Ecto neural progenitor cell (in vitro differentiated cells): Measurements from ENCODE around the gene RSF1.

Experiments used
- DNase-seq: peaks from one replicate; pipeline ENCODE4 v3.0.0-alpha.2; 2018; ENCODE audit warnings: low spot score

RSF1 gene

DNA sequence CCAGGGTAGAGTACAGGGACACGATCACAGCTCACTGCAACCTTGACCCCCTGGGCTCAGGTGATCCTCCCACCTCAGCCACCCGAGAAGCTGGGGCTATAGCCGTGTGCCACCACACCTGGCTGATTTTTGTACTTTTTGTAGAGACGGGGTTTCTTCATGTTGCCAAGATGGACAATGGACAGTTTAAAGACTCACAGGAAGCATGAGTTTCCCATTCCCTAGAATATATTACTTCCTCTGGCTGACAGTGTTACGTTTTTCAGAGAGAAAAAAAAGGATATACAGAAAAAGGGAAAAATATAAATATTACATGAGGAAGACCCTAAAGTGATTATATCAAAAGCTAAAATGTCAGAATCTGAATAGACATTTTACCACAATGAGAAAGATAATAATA, 72.3 kb downstream of the RSF1 start:
- no peak for DNase-seq

DNA sequence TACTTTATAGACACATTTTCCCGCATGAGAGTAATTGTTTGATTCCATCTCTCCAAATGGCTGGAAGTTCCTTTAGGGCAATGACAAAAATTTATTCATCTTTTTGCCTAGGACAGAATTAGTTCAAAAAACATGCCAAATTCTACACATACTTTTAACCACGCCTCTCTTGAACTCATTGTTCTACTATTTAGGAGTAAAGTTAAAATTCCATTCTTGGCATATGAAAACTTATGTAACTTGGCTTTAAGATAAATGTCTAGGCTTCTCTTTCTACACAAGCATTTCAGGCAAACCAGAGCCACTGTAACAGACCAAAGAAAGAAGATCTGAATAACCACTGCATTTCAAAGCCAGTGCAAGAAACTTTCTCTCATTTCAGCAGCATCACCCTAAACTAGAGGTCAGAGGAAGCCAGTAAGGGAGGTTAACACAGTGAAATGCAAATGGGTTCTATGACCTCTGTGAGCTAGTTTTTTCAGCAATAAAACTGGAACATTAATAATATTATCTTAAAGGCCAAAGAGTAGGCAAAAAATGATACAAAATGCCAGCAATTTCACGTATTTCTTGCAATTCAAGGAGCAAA, 73.0 kb downstream of the RSF1 start:
- DNase-seq = no peak

DNA sequence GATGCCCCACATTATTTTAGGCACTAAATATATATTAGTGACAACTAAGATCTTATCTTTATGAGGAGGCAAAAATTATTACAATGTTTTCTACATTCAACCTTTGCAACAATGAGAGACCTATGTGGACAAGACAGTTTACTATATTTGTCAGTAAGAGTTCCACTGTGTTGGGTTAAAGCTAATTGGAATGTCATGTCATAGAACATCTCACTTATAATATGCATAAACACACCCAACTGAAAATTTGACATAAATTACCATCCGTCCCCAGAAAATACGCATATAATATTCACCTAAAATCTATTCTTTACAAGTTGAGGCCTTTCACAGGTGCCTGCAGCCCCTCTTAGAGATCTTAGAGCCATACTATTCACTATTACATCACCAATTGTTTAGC, 84.0 kb downstream of the RSF1 start:
- no peak for DNase-seq

DNA sequence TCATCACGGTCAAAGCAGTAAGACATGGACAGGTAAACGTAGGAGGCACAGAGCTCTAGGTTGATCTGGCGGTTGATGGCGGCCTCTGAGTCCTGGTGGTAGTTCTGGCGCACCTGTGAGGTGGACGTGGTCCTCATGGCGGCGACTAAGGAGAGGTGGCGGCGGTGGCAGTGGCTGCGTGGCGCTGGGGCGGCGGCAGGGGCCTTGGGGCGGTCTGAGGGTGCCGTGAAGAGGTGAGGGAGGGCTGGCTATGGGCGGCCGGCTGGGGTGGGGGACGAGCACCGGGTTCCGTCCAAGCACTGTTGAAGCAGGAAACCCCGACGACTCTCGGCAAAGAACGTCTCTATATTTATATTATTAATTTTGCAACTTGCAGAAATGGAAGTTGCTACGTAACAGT, 85.6 kb downstream of the RSF1 start:
- no peak for DNase-seq

DNA sequence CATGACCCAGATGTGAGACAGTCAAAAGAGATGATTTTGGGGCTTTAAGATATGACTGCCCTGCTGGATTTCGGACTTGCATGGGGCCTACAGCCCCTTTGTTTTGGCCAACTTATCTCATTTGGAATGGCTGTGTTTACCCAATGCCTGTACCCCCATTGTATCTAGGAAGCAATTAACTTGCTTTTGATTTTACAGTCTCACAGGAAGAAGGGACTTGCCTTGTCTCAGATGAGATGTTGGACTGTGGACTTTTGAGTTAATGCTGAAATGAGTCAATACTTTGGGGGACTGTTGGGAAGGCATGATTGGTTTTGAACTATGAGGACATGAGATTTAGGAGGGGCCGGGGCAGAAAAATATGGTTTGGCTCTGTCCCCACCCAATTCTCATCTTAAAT, 88.4 kb downstream of the RSF1 start:
- no peak for DNase-seq

DNA sequence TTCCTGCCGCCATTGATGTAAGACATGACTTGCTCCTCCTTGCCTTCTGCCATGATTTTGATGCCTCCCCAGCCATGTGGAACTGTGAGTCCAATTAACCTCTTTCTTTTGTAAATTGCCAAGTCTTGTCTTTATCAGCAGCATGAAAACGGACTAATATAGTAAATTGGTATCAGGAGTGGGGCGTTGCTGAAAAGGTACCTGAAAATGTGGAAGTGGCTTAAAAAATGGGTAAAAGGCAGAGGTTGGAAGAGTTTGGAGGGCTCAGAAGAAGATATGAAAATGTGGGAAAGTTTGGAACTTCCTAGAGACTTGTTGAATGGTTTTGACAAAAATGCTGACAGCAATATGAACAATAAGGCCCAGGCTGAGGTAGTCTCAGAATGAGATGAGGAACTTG, 89.7 kb downstream of the RSF1 start:
- DNase-seq = no peak

DNA sequence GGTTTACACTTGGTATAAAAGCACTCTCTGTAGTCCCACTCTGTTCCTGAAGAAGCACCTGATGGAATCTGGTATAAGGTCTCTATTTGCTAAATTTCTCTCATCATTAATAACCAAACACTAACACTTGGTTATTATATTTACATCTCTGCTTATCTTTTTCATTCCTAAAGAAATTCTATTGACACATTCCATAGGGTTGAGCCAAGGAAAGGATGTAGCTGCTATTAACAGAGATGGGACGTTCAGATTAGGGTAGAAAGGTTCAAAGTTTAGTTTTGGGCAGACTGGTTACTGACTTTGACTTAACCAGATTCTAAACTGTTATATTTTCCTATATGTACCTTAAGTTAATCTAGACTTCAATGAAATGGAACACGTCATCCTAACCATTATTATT, 91.5 kb downstream of the RSF1 start:
- DNase-seq = no peak

DNA sequence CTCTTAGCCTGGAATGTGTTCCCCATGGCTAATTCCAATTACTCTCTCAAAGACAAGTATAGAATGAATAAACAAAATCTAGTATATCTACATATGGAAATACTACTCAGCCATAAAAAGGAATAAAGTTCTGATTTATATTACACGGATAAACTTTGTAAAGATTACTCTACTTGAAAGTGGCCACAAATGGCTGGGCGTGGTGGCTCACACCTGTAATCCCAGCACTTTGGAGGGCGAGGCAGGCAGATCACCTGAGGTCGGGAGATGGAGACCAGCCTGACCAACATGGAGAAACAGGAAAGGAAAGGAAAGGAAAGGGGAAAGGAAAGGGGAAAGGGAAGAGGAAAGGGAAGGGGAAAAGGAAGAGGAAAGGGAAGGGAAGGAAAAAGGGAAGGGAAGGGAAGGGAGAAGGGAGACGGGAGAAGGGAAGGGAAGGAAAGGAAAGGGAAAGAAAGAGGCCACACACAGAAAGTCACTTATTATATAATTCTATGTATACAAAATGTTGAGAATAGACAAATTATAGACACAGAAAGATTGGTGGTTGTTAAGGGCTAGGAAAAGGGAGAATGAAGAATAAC, 92.2 kb downstream of the RSF1 start:
- no peak for DNase-seq

DNA sequence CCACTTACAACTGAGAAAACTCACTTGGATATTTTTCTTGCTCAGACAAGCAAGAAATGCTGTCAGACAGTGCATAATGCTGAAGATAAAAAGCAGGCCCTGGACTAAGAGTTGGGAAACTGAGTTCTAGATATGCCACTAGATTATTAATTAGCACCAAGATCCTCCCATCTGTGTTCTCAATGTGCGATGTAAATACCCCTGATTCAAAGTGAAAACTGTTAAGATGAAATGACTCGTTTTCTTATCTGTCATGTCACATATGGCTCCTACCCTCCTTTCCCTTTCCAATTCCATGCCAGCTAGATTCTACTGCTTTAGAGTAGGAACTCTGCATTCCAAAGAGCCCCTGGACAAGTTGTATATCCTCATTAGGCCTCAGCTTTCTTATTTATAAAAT, 94.0 kb downstream of the RSF1 start:
- no peak for DNase-seq

DNA sequence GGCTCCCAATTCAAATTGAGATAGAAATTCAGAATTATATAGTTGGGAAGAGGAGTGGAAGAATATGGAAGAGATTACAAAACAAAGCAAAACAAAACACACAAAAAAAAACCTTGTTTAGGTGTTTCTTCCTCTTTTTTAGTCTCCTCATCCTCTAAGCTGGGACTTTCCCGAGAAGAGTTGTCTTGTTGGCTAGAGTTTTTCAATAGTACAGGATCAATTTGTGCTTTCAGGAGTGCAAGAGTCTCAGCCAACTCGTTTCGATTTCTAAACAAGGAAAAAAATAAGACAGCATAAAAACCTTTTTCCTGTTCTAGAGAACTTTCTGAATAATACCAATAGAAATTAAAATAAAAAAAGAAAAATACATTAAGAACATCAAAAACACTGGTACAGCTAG, 95.1 kb downstream of the RSF1 start:
- DNase-seq = no peak

DNA sequence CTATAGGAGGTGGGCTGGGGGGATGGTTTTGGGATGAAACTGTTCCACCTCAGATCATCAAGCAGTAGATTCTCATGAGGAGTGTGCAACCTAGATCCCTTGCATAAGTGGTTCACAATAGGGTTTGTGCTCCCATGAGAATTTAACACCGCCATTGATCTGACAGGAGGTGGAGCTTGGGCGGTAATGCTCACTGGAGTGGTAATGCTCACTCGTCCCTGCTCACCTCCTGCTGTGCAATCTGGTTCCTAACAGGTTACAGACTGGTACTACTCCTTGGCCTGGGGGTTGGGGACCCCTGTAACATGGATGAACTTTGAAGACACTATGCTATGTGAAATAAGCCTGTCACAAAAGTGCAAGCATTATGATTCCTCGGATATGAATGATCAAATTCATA, 95.9 kb downstream of the RSF1 start:
- DNase-seq = no peak

DNA sequence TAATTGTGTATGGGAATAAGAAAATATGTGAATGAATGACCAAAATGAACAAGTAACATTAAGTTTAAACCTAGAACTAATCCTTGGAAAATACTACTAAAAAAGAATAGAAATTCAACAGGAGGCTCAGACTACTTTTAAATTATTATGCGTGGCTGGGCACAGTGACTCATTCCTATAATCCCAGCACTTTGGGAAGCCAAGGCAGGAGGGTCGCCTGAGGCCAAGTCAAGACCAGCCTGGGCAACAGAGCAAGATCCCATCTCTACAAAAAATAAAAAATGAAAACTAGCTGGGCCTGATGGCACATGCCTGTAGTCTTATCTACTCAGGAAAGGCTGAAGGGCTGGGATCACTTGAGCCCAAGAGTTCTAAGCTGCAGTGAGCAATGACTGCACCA, 97.5 kb downstream of the RSF1 start:
- no peak for DNase-seq

DNA sequence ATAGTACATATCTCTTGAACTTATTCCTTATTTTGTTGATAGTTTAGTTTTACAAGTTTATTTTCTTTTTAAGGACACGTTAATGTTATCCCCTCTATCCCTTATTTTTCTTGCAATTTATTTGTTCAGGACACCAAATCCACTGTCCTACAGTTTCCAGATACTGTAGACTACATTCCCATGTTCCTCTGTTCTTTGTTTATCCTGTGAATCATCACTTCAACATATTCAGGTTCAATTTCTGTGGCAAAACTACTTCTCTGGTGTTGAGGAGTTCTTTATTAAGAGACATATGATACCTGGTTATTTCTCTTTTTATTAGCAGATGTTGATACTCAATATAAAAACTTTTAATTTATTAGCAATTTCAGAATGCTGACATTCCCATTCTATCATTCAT, 110.2 kb downstream of the RSF1 start:
- DNase-seq = no peak

DNA sequence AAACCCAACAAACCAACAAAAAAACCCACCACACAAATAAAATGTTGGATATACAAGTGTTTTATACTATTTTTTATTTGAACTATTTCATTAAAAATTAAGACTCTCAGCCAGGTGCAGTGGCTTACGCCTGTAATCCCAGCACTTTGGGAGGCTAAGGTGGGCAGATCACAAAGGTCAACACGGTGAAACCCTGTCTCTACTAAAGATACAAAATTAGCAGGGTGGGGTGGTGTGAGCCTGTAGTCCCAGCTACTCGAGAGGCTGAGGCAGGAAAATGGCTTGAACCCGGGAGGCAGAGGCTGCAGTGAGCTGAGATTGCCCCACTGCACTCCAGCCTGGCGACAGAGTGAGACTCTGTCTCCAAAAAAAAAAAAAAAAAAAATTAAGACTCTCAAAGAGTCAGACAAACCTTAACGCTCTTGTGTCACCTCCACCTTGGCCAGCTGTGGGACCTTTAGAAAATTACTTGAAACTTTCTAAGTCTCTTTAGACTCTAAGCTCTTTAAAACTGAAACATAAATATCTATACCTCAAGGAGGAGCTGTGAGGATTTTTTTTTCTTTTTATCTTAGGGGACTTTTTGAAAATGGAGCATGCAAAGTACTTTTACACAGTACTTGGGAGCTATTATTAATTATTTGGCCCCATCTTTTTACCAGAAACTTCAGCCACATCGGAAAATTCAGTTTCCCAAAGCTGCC, 114.5 kb downstream of the RSF1 start:
- no peak for DNase-seq

DNA sequence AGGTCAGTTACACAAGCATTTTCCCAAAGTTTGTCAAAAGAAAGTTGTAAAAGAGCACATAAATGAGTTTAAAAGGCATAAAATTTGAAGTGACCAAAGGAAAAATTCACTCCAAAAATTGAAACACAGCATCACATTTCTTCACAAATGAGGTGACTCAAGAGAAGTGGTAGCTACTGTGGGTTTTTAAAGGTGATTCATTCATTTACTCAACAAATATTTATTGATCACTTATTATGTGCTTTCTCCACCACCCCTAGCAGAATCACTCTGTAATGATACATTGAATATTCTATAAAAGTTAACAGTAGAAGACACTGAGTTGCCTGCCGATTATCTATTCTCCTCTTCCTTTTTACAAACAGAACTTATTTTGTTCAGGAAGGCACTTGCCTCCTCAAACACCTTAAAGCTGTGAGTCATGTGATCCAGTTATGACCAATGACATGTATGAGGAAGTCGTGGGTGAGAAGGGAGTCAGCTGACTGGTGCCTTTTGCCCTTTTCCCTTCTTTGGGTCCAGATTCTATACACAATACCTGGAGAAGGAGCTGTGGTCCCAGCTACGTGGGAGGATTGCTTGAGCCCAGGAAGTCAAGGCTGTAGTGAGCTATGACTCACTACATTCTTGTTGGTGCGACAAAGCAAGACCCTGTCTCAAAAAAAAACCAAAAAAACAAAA, 115.2 kb downstream of the RSF1 start:
- DNase-seq = no peak

DNA sequence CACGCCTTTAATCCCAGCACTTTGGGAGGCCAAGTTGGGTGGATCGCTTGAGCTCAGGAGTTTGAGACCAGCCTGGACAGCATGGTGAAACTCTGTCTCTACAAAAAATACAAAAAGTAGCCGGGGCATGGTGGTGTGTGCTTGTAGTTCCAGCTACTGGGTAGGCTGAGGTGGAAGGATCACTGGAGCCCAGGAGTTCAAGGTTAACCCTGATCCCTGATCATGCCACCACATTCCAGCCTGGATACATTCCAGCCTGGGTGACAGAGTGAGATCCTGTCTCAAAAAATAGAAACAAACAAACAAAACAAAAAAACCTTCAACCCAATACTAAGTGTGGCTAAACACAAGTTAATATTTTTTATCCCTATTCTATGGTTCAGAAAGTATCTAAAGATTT, 116.5 kb downstream of the RSF1 start:
- no peak for DNase-seq

DNA sequence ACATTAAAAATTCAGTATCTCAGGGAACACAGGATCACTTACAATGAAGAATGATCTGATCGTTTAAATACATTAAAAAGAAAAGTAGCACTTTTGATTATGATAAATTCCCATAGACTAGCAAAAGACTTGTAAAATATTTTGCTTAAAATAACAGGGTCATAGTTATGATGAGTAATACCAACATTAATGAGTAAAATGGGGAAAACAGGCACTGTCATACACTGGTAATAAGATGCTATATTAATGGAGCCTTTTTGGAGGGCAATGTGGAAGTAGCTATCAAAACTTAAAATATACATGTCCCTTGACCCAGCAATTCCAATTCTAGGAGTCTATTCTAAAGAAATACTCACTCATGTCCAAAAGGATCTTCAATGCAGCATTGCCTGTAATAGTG, 121.1 kb downstream of the RSF1 start:
- DNase-seq = no peak

DNA sequence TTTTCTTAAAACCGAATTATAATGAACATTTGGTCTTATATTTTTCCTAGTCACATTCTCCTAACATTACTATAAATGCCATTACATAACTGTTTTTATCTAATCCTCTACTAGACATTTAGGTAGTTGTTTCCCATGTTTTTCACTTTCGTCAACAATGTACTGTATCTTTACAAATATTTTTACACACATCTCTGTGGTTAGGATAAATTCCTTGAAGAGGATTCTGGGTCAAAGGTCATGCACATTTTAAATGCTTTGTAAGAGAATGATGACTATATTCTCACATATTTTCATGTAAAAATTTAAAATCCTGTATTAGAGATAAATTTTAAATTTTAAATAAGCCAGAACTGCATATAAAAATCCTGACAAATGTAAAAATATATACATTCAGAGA, 121.6 kb downstream of the RSF1 start:
- DNase-seq = no peak

DNA sequence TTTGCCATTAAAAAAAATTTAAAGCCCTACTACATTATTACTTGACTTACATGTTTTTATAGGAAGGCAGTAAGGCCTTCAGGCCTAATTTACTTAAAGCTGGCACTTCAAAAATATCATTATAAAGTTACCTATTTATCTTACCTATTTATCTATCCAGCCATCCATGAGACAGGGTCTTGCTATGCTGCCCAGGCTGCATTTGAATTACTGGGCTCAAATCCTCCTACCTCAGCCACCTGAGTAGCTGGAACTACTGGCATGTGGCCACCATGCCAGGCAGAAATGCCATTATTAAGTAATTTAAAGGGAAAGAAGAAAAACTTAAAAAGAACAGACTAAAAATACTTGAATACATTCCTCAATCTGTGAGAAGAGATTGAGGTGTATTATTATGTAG, 122.7 kb downstream of the RSF1 start:
- DNase-seq = no peak

DNA sequence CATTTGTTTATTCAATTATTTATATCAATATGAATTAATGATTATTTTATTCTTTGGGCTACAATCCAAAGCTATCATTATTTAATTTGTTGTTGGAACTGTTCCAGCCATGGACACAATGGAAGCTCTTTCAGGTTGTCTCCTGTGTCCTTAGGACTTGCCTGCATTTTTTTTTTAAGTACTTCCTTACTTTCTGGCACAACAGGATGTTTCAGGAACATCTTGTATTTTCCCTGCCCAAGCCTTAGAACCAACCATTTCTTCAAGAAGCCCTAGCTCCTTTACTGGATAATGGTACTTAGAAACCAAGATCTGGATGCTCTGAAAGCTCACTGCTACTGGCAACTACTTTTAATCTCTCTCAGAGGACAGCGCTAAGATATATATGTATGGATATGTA, 125.1 kb downstream of the RSF1 start:
- DNase-seq = no peak

DNA sequence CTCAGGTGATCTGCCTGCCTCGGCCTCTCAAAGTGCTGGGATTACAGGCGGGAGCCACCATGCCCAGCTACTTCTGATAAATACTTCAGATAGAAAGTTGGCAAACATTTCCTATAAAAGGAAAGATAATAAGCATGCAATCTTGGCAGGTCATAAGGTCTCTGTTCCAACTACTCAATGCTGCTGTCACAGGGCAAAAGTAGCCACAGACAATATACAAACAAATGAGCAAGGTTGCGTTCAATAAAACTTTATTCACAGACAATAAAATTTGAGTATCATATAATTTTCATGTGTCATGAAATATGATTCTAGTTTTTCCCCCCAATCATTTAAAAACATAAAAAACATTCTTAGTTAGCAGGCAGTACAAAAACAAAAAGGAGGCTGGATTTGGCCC, 129.9 kb downstream of the RSF1 start:
- no peak for DNase-seq

DNA sequence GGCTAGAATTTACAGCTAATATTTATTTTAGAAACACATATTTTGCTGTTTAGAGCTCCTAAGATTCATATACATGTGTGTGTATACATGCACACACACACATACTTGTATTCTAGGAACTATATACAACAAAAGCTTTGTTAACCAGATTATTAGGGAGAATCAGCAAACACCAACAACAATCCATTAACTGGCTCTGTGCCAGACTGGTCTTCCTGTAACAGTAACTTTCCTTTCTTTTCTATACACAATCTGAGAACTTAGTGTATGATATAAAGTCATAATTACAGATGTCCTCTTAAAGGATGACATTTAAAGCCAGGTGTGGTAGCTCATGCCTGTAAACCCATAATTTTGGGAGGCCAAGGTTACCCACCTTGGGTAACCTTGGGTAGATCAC, 133.4 kb downstream of the RSF1 start:
- no peak for DNase-seq

DNA sequence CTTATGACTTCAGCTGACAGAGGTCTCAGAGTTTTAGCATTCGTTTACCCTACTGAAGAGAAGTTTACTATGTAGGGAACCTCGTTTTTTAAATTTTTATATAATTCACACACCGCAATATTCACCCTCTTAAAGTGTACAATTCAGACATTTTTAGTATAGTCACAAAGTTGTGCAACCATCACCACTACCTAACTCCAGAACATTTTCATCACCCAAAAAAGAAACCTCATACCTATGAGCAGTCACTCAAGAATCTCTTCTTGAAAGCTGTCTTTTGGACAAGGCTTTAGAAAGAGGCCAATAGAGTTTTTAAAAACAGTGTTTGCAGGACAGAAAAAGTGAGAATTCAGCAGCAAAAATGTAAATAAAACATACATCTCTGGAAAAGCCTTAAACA, 143.4 kb downstream of the RSF1 start:
- DNase-seq = no peak

DNA sequence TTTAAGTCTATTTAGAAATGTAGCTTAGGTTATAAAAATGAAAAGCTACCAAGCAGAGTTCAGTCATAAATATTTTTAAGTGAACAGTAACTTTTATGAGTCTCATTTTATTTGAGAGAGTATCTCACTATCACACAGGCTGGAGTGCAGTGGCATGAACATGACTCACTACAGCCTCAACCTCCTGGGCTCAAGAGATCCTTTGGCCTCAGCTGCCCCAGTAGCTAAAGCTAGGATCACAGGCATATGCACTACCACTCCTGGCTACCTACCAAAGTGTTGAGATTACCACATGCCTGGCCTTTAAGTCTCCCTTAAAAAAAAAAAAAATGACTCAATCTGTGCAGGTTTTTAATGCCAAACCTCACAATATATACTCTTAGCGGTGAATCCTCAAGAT, 148.3 kb downstream of the RSF1 start:
- DNase-seq = no peak
